ENCODE data around the gene CCDC167. TPM values are rescaled to one million over a fixed set of nuclear protein-coding genes. Genes with fewer than 3 reads are reported as not detected.

Gene CCDC167
- total RNA-seq, 1 experiment from 2014 or later: 31.5 TPM

DNA sequence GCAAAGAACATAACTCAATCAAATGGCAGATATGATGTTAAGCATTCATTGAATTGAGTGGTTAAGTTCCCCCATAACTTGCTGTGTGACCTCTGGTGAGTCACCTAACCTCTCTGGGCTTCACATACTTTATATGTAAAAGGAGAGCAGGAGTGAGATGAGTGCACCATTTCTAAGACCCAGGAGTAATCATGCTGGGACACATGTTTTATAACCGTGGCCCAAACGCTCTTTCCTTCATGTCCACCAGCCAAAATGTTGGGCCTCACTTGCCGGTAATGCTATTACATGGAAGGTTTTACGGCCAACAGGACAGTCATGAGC is 40.3 kb upstream of the CCDC167 start:
- DNase-seq (ENCODE audit: low spot score): no peak
- POLR2A ChIA-PET (ENCODE audit: low non-redundant PET): no interaction called here

DNA sequence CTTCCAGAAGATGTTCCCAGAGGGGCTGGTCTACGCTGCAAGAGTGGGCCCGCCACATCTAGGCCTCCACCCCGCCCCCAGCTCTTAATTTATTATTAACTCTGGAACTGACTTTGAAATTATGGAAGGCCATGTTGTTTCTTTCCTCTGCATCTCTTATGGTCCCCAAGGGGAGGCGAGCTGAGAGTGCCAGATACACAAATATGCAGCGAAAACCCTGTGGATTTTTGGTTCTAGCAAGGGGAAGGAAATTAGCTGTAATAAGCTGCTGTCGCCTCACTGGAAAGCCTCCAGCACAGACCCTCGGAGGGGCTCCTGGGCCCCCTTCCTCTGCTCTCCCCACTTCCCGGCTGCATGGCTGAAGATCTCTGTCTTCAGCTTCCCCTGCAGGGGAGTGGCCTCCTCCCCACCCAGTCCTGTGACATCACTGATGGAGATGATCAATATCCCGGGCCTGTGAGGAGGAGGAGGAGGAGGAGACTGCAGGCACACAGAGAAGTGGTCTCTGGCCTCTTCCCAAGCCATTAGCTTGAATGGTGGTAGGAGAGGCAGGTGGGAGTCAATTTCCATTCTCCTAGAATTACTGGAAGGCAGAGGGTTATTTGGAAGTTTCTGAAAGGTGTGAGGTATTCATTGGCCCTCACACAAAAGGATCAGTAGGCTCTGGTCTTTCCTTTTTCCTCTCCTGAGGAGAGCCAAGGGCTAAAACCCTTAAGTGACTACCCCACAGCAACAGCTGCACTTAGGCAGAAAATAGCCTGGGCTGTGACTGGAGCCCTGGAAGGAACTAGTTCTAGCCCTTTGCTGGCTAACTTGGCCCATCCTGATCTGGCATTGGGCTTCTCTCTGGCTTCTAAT is 39.7 kb upstream of the CCDC167 start:
- BruUV-seq (replicated peaks): no TSS peak
- TF ChIP-seq, protein P1, sequence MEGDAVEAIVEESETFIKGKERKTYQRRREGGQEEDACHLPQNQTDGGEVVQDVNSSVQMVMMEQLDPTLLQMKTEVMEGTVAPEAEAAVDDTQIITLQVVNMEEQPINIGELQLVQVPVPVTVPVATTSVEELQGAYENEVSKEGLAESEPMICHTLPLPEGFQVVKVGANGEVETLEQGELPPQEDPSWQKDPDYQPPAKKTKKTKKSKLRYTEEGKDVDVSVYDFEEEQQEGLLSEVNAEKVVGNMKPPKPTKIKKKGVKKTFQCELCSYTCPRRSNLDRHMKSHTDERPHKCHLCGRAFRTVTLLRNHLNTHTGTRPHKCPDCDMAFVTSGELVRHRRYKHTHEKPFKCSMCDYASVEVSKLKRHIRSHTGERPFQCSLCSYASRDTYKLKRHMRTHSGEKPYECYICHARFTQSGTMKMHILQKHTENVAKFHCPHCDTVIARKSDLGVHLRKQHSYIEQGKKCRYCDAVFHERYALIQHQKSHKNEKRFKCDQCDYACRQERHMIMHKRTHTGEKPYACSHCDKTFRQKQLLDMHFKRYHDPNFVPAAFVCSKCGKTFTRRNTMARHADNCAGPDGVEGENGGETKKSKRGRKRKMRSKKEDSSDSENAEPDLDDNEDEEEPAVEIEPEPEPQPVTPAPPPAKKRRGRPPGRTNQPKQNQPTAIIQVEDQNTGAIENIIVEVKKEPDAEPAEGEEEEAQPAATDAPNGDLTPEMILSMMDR (conservative IDR thresholded peaks at IDR 0.05; ENCODE audit: low read depth, low read length): no peak
- TF ChIP-seq EZH2 (IDR thresholded peaks at IDR 0.05; ENCODE audit: borderline replicate concordance, low read depth, low read length, poor library complexity, severe bottlenecking): no peak

More for the DNA sequence above, 40.3 kb upstream of the CCDC167 start:
- H3K27me3 ChIP-seq (replicated peaks; ENCODE audit: insufficient read depth, low read depth, low read length, poor library complexity): peaks cover 25% of the 10 kb centered on the region
- TF ChIP-seq, protein P1 (conservative IDR thresholded peaks at IDR 0.05; ENCODE audit: low read depth, low read length): no peak
- no peak for TF ChIP-seq EZH2 (IDR thresholded peaks at IDR 0.05; ENCODE audit: borderline replicate concordance, low read depth, low read length, poor library complexity, severe bottlenecking)
- peaks cover 14% of the 10 kb centered on the region for H3K4me1 ChIP-seq (ENCODE audit: insufficient read depth, low read length, poor library complexity, severe bottlenecking)
- intact Hi-C loops (cut with micrococcal nuclease; ENCODE audit: unreplicated experiment): no loop called here
- CTCF ChIA-PET: no interaction called here
- no peak overlapping the region for H3K27ac ChIP-seq (ENCODE audit: low read depth, low read length, poor library complexity, severe bottlenecking)
- no peaks in the 10 kb centered on the region for H3K9me3 ChIP-seq (ENCODE audit: low read depth, low read length, poor library complexity, severe bottlenecking)
- no peak overlapping the region for H3K4me3 ChIP-seq (ENCODE audit: low read depth, low read length, poor library complexity, severe bottlenecking)
- no TSS peak for BruUV-seq (replicated peaks)
- H3K36me3 ChIP-seq (ENCODE audit: insufficient read depth, low read length, poor library complexity, severe bottlenecking): no peaks in the 10 kb centered on the region

DNA sequence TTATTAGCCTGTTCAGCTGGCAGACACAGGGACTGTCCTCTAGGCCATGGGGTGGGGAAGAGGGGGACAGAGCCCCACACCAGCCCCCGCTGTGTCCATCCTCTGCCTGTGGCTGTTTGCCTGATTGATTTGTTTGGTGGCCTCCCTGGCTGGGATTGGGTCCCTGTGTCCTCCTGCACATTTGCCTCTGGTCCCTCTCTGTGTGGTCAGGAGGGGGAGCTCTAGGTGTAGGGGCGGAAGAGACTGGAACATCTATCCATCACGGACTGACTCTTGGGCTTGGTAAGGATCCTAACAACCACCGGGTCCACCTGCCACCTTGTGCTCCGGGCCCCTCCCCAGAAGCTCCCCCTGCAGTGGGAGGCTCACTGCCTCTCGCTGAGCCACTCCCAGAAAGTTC is 38.4 kb upstream of the CCDC167 start:
- BruUV-seq (replicated peaks): no TSS peak
- H3K36me3 ChIP-seq (ENCODE audit: insufficient read depth, low read length, poor library complexity, severe bottlenecking): no peaks in the 10 kb centered on the region
- peaks cover 33% of the 10 kb centered on the region for H3K27me3 ChIP-seq (replicated peaks; ENCODE audit: insufficient read depth, low read depth, low read length, poor library complexity)
- peaks cover 16% of the 10 kb centered on the region for H3K4me1 ChIP-seq (ENCODE audit: insufficient read depth, low read length, poor library complexity, severe bottlenecking)
- intact Hi-C loops (cut with micrococcal nuclease; ENCODE audit: unreplicated experiment): no loop called here
- H3K4me3 ChIP-seq (ENCODE audit: low read depth, low read length, poor library complexity, severe bottlenecking): no peak overlapping the region
- POLR2A ChIA-PET (ENCODE audit: low non-redundant PET): interaction anchor here (0.6 kb wide), 1 partner anchor 38 kb away, joined by 5 read pairs; the partner anchor contains the start of gene CCDC167
- H3K27ac ChIP-seq (ENCODE audit: low read depth, low read length, poor library complexity, severe bottlenecking): no peak overlapping the region
- CTCF ChIA-PET: interaction anchor here (1.2 kb wide), 1 partner anchor 154 kb away, joined by 8 read pairs; no protein-coding TSS in a partner anchor
- DNase-seq (ENCODE audit: low spot score): peak; percentile 29
- H3K9me3 ChIP-seq (ENCODE audit: low read depth, low read length, poor library complexity, severe bottlenecking): no peaks in the 10 kb centered on the region
- no peak for TF ChIP-seq EZH2 (IDR thresholded peaks at IDR 0.05; ENCODE audit: borderline replicate concordance, low read depth, low read length, poor library complexity, severe bottlenecking)
- TF ChIP-seq, protein P1 (conservative IDR thresholded peaks at IDR 0.05; ENCODE audit: low read depth, low read length): no peak; the same call in 1 of the 2 replicates

More for the DNA sequence above, 39.7 kb upstream of the CCDC167 start:
- Histone ChIP-seq H3K36me3 (ENCODE audit: insufficient read depth, low read length, poor library complexity, severe bottlenecking) (no peaks in the 10 kb centered on the region), H3K27me3 (replicated peaks; ENCODE audit: insufficient read depth, low read depth, low read length, poor library complexity) (peaks cover 29% of the 10 kb centered on the region), H3K27ac (ENCODE audit: low read depth, low read length, poor library complexity, severe bottlenecking) (no peak overlapping the region), H3K4me1 (ENCODE audit: insufficient read depth, low read length, poor library complexity, severe bottlenecking) (peaks cover 16% of the 10 kb centered on the region), H3K4me3 (ENCODE audit: low read depth, low read length, poor library complexity, severe bottlenecking) (no peak overlapping the region), H3K9me3 (ENCODE audit: low read depth, low read length, poor library complexity, severe bottlenecking) (no peaks in the 10 kb centered on the region)
- intact Hi-C loops (cut with micrococcal nuclease; ENCODE audit: unreplicated experiment): no loop called here
- POLR2A ChIA-PET (ENCODE audit: low non-redundant PET): no interaction called here
- no peak for DNase-seq (ENCODE audit: low spot score)
- CTCF ChIA-PET: interaction anchor here (0.7 kb wide), 1 partner anchor 153 kb away, joined by 6 read pairs; no protein-coding TSS in a partner anchor

Measured in A673 (cell line).